Esophagus muscularis mucosa (tissue), 4 donors: ENCODE measurements around the gene CNPY4. TPM values are rescaled to one million over a fixed set of nuclear protein-coding genes. Genes with fewer than 3 reads are reported as not detected.

Experiments used
- DNase-seq: peaks from one replicate; pipeline ENCODE4 v3.0.0-alpha.2; 2017; ENCODE audit errors: extremely low spot score
- H3K27ac ChIP-seq, 4 donors: fragments of 200-600 bp; sonication (generic); replicated peaks in 1 of 4; 1 replicate in 3 of 4; 2 replicates in 1 of 4; pipeline ENCODE4 v1.5.1; 2016 to 2019; ENCODE audit warnings: mild to moderate bottlenecking in 1 of 4
- H3K27me3 ChIP-seq, 4 donors: fragments of 200-600 bp; sonication (generic); one replicate each; pipeline versions ENCODE4 v1.5.1 to v1.6.0; 2016 to 2019
- H3K36me3 ChIP-seq, 4 donors: fragments of 200-600 bp; sonication (generic); one replicate each; pipeline ENCODE4 v1.5.1; 2016 to 2019
- H3K4me1 ChIP-seq, 4 donors: fragments of 200-600 bp; sonication (generic); one replicate each; pipeline ENCODE4 v1.5.1; 2016 to 2019
- H3K4me3 ChIP-seq, 4 donors: fragments of 200-600 bp; sonication (generic); 1 replicate in 2 of 4; 2 replicates in 2 of 4; pipeline ENCODE4 v1.5.1; 2016 to 2019; ENCODE audit warnings: mild to moderate bottlenecking in 4 of 4, moderate library complexity in 1 of 4
- H3K9me3 ChIP-seq, 4 donors: fragments of 200-600 bp; sonication (generic); 1 replicate in 3 of 4; 2 replicates in 1 of 4; pipeline ENCODE4 v1.5.1; 2016 to 2019
- EP300 ChIP-seq: sonication (generic); formaldehyde crosslinking; IDR thresholded peaks from one replicate; pipeline ENCODE4 v1.6.1; 2017; ENCODE audit warnings: antibody characterized with exemption
- POLR2A ChIP-seq: fragments of 450-650 bp; IDR thresholded peaks from one replicate; pipeline ENCODE4 v1.6.1; 2017; ENCODE audit warnings: antibody characterized with exemption, moderate library complexity, mild to moderate bottlenecking, low read depth
- POLR2AphosphoS5 ChIP-seq, 2 donors: sonication (generic); formaldehyde crosslinking; IDR thresholded peaks; one replicate each; pipeline ENCODE4 v1.6.1; 2017; ENCODE audit warnings: antibody characterized with exemption in 2 of 2
- WGBS: methylation state at CpG from one replicate; pipeline ENCODE4 v1.1.5; 2018; 5-methylcytosine and 5-hydroxymethylcytosine counted together
- intact Hi-C: fragments of 100-400 bp; cut with DNase I; formaldehyde crosslinking; loops from one replicate; pipeline ENCODE4 v1.15.1; 2023
- total RNA-seq, 4 donors: library from RNA; depleted of rRNA; stranded (reverse); fragments of >200 nt; gene quantifications; one replicate each; pipeline versions ENCODE4 v1.1.0 to v1.2.1, GENCODE V29; 2016
- TF ChIP-seq, protein P1 (sequence below), 3 experiments: fragments of 200-600 bp in 2 of 3; fragments of 450-650 bp in 1 of 3; sonication (generic) in 2 of 3; IDR thresholded peaks; one replicate each; pipeline ENCODE4 v1.5.1; 2017 to 2019; ENCODE audit warnings: antibody characterized with exemption in 3 of 3, mild to moderate bottlenecking in 2 of 3, moderate library complexity in 1 of 3

The CNPY4 gene
- total RNA-seq, 4 donors from 2014 or later: 8.3 to 16.2 (median 13.3) TPM

DNA sequence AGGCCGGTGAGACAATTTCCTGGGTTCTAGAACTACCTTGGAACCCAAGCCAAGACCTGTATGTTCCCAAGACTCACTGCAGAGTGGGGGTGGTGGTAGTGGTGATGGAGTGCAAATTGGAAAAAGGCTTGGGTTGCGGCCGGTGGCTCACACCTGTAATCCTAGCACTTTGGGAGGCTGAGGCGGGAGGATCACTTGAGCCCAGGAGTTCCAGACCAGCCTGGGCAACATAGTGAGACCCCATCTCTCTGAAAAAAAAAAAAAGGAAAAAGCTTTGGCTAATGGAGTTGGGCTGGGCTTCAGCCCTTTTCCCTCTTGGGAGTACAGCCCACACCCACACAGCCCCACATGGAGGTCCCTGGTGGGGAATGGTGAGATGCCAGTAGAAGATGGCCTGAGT lies 13.9 kb upstream of the CNPY4 start:
- intact Hi-C loops: no loop called here
- H3K9me3 ChIP-seq: no peaks in the 10 kb centered on the region
- H3K4me1 ChIP-seq: peaks cover 6 to 20% (median 14%) of the 10 kb centered on the region in 4 donors
- 100% methylated on average over 4 of the region's 4 CpGs for WGBS
- no peaks in the 10 kb centered on the region for H3K27me3 ChIP-seq
- TF ChIP-seq POLR2A: no peak
- TF ChIP-seq POLR2AphosphoS5 (IDR thresholded peaks at IDR 0.05): no peak
- TF ChIP-seq EP300: no peak
- TF ChIP-seq, protein P1, sequence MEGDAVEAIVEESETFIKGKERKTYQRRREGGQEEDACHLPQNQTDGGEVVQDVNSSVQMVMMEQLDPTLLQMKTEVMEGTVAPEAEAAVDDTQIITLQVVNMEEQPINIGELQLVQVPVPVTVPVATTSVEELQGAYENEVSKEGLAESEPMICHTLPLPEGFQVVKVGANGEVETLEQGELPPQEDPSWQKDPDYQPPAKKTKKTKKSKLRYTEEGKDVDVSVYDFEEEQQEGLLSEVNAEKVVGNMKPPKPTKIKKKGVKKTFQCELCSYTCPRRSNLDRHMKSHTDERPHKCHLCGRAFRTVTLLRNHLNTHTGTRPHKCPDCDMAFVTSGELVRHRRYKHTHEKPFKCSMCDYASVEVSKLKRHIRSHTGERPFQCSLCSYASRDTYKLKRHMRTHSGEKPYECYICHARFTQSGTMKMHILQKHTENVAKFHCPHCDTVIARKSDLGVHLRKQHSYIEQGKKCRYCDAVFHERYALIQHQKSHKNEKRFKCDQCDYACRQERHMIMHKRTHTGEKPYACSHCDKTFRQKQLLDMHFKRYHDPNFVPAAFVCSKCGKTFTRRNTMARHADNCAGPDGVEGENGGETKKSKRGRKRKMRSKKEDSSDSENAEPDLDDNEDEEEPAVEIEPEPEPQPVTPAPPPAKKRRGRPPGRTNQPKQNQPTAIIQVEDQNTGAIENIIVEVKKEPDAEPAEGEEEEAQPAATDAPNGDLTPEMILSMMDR (IDR thresholded peaks at IDR 0.05): no peak
- no peak for DNase-seq
- no peak overlapping the region for H3K4me3 ChIP-seq
- no peak overlapping the region for H3K27ac ChIP-seq
- peaks cover 44 to 77% (median 76%) of the 10 kb centered on the region in 4 donors for H3K36me3 ChIP-seq

DNA sequence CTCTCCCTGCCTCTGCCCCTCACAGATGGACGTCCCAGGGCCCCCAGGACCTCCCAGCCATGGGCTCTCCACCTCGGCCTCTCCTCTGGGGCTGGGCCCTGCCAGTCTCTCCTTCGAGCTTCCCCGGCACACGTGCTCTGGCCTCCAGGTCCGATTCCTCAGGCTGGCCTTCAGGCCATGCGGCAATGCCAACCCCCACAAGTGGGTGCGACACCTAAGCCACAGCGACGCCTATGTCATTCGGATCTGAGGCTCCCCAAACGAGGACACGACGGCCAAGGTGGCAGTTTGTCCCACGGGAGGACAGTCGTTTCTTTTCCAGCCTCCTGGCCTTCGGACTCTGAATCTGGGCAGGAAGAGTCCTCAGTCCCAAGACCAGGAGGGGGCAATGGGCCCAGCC lies 12.8 kb upstream of the CNPY4 start:
- Histone ChIP-seq H3K36me3 (peaks cover 52 to 88% (median 86%) of the 10 kb centered on the region in 4 donors), H3K4me1 (peaks cover 6 to 15% (median 12%) of the 10 kb centered on the region in 4 donors), H3K4me3 (no peak overlapping the region), H3K27ac (no peak overlapping the region), H3K9me3 (no peaks in the 10 kb centered on the region), H3K27me3 (no peaks in the 10 kb centered on the region)
- DNase-seq: no peak
- intact Hi-C loops: no loop called here
- TF ChIP-seq, protein P1 (IDR thresholded peaks at IDR 0.05): no peak
- TF ChIP-seq EP300: no peak
- WGBS: 81% methylated on average over 17 of the region's 17 CpGs

DNA sequence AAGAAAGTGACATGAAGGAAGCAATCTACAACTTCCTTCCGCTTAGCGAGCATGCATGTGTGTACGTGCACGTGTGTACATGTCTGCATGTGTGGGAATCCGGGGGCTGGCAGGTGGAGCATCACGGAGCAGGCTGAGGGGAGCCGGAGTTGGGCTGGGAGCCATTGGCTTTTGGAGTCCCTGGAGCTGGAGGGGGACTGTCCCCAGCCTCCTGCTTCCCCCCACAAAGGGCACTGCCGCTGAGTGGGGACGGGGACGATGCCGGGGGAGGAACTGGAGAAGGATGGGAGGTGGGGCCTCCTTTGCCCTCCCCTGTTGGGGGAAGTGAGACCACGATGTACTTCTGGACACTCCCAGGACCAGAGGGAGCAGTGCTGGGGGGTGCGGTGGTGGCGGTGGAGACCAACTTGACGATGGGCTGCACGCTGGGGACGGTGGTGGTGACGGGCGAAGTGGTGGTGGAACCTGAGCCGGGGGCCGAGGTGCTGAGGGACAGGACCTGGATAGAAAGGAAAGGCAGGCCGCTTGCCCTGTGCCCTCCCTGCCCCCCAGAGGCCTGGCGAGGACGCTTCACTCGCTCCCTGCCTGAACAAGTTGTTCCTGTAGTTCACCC lies 12.2 kb upstream of the CNPY4 start:
- intact Hi-C loops: no loop called here
- peaks cover 58 to 94% (median 92%) of the 10 kb centered on the region in 4 donors for H3K36me3 ChIP-seq
- peaks cover 5 to 12% (median 9%) of the 10 kb centered on the region in 4 donors for H3K4me1 ChIP-seq
- TF ChIP-seq EP300 (no peak), POLR2AphosphoS5 (IDR thresholded peaks at IDR 0.05) (no peak), POLR2A (no peak)
- TF ChIP-seq, protein P1 (IDR thresholded peaks at IDR 0.05): no peak
- no peak overlapping the region for H3K27ac ChIP-seq
- DNase-seq: no peak
- H3K27me3 ChIP-seq: no peaks in the 10 kb centered on the region
- H3K4me3 ChIP-seq: no peak overlapping the region
- H3K9me3 ChIP-seq: no peaks in the 10 kb centered on the region
- WGBS: 77% methylated on average over 15 of the region's 25 CpGs

DNA sequence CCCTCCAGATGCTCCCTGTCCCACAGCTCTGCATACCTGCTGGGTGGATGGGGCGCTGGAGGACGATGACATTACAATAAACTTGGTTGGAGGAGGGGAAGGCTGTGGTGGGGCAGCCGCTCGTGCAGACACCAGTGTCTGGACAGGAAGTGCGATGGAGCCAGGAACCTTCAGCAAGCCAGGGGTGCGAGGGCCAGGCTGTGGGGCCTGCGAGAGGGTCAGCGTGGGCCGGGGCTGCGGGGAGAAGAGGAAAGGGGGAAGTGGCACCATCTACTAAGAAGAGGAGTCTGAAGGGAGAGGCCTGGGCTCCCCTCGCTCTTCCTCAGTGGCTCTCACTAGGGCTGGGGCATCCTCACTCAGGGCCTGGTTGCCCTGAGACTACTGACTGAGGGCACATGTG lies 11.5 kb upstream of the CNPY4 start:
- TF ChIP-seq, protein P1 (IDR thresholded peaks at IDR 0.05): no peak
- TF ChIP-seq POLR2AphosphoS5 (IDR thresholded peaks at IDR 0.05) (no peak), POLR2A (no peak), EP300 (no peak)
- H3K4me1 ChIP-seq: peaks cover 0 to 6% (median 2%) of the 10 kb centered on the region in 4 donors
- 80% methylated on average over 10 of the region's 11 CpGs for WGBS
- H3K36me3 ChIP-seq: peaks cover 60 to 100% (median 99%) of the 10 kb centered on the region in 4 donors
- intact Hi-C loops: no loop called here
- no peaks in the 10 kb centered on the region for H3K9me3 ChIP-seq
- H3K27me3 ChIP-seq: no peaks in the 10 kb centered on the region
- H3K27ac ChIP-seq: no peak overlapping the region
- DNase-seq: no peak
- H3K4me3 ChIP-seq: no peak overlapping the region

DNA sequence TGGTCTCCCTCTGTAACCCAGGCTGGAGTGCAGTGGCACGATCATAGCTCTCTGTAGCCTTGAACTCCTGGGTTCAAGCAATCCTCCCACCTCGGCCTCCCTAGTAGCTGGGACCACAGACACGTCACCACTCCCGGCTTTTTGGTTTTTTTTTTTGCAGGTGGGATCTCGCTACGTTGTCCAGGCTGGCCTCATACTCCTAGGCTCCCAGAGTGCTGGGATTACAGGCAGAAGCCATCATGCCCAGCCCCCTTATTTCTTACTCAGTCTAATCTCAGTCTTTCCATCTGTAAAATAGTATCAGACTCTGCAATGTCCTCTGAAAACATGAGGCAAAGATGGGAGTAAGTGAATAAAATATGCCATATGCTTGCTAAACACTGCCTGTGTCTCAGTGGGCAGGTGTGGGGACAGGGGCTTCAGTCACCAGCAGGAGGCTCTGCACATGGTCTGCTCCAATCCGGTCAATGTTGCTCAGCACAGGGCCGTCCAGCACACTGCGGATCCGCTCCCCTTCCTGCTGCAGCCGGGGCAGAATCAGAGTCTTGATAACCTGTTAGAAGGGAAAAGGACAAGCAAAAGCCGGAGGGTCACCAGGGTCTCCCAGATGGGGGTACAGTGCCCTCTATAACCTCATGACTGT lies 9.8 kb upstream of the CNPY4 start:
- no peaks in the 10 kb centered on the region for H3K27me3 ChIP-seq
- 85% methylated on average over 12 of the region's 12 CpGs for WGBS

More for the DNA sequence above, 9.8 kb upstream of the CNPY4 start:
- intact Hi-C loops: no loop called here
- peaks cover 53 to 99% (median 96%) of the 10 kb centered on the region in 4 donors for H3K36me3 ChIP-seq
- H3K9me3 ChIP-seq: no peaks in the 10 kb centered on the region
- no peak overlapping the region for H3K4me3 ChIP-seq
- no peak overlapping the region for H3K27ac ChIP-seq
- TF ChIP-seq POLR2A: no peak
- no peak for TF ChIP-seq EP300
- TF ChIP-seq, protein P1 (IDR thresholded peaks at IDR 0.05): no peak
- TF ChIP-seq POLR2AphosphoS5 (IDR thresholded peaks at IDR 0.05): no peak
- no peak for DNase-seq
- no peaks in the 10 kb centered on the region for H3K4me1 ChIP-seq
